Cerebellar cortex (tissue), 1 donor: ENCODE measurements around the gene INPP5K.

Experiments
- DNase-seq: peaks from one replicate; pipeline ENCODE4 v3.0.0-alpha.2; 2015; ENCODE audit warnings: low spot score

INPP5K gene

DNA sequence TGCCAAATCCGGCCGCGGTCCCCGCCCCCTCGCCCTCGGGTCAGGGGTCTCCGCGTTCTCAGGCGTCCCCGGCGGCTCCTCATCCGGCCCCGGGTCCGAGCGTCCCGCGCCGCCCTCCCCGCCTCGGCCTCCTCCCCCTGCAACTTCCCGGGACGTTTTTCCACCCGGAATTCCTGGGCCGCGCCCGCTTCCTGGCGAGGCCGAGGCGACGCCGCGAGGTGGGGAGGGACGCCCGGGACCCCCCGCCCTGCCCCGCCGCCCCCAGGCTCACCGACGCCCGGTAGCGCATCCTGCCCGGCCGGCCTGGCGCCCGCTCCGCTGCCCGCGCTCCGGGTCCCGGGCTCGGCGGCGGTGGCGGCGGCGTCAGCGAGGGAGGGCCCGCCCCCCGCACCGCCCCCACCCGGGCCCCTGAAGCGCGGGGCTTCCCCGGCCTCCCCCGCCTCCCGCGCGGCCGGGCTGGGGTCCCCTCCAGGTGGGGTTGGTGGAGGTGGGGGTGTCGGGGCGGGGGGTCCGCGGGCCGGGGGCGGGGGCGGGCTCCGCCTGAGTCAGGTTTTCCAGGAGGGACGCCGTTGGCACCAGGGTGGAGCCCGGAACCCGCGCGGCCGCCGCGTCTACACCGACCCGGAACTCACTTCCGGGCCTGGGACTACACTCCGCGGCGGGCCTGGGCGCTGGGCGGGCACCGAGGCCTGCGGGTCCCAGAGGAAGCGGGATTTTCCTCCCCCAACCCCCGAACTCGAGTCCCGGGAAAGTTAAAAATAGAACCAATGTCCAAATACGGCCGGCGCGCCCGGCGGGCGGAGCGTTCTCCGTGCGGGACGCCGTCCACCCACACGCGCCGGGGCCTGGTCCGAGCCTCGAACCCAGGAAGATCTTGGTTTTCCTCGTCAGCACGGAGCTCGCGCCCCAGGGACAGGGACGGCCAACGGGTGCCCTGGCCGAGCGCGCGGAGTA, 30.7 kb downstream of the INPP5K start:
- DNase-seq, result peak; percentile 22

DNA sequence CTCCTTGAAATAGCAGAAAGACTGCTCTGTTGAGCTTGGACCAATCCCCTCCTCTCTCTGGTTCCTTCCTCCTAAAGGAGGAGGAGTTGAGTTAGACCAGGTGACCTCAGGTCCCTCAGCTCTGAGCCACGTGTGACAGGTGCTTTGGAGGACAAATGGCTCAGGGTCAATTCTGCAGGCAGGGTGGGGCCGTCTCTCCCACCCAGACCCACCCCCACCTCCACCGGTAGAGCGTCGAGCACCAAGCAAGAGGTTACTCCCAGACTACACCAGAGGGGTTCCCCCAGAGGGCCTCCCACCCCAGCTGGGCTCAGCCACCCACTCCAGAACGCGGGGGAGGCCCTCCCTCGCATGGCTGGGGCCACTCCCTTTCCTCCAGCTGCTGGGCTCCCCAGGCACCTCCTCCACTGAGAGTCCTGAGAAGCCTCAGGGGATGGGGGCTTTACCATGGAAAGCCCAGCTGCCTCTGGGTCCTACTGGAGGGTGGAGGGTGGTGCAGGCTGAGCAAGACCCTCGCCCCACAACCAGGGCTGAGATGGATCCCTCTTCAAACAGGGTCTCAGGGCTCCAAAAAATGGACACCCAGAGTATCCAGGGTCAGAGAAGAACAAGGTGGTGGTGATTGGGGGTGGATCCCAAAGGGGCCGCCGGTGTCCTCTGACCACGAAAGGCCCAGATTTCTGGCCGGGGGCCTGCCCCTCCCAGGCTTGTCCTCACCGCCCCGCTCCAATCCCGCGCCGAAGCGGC, 31.6 kb downstream of the INPP5K start:
- DNase-seq, result peak; percentile 47

DNA sequence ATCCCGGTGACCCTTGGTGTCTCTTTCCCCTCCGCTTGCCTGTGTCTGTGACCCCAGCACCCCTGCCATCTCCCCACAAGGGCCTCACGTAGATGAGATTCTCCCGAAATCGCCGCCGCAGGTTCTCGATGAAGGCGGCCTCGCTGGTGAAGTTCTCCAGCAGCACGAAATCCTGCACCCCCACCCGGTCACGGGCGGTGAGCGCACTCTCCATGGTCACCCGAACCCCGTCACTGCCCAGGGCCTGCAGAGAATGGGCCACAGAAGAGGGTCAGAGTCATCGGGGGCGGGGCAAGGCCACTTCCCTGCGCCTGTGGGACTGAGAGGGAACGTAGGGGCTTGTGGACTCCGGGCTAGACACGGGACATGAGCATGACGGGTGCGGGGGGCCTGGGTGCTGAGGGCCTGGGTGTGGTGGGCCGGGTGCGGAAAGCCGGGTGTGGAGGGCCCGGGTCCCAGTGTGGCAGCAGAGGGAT, 32.3 kb downstream of the INPP5K start:
- DNase-seq, result no peak

DNA sequence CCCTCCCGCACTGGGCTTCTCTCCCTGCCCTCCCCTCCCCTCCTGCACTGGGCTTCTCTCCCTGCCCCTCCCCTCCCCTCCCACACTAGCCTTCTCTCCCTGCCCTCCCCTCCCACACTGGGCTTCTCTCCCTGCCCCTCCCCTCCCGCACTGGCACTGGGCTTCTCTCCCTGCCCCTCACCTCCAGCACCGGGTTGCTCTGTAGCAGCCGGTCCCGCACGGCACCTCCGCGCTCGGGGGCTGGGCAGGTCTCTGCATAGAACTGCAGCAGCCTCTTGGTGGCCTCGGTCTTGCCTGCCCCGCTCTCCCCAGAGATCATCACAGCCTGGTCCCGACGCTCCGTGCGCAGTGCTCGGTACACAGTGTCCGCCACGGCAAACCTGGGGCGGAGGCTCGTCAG, 33.7 kb downstream of the INPP5K start:
- no peak for DNase-seq

DNA sequence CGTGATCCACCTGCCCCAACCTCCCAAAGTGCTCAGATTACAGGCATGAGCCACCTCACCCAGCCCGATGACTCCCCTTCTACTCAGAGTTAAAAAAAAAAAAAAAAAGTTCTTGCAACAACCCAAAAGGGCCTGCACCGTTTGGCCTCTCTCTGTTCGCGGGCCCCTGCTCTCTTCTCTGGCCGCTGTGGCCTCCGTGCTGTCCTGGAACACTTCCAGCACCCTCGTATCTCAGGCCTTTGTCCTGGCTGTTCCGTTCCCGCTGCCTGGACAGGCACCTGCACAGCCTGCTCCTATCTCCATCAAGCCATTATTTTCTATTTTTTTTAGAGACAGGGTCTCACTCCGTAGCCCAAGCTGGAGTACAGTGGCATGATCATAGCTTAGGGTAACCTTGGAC, 34.7 kb downstream of the INPP5K start:
- no peak for DNase-seq

DNA sequence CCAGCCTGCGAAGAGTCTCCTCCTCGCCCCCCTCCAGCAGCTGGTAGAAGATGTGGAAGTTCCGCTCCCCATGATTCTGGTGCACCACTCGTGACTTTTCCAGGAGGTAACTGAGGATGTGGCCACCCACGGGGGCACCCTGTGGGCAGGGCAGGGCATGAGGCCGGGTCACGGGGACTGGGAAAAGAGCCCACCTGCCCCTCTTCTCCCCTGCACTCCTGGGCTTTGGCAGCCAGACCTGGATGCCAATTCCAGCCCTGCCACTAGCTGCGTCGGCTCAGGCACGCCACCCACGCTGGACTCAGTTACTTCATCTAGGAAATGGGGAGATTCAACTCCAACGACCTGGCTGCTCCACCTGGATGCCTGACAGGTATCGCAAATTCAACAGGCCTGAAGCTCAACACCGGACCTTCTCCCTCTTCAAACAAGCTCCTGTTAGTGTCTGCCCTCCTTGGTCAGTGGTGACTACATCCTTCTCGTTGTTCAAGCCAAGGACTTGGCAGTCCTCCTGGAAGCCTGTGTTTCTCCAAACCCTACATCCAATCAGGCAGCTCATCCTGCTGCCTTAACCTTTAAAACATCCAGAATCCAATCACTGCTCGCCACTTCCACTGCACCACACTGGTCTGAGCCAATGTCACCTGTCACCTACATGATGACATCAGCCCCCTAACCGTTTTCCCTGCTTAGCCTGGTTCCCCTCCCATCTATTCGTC, 35.5 kb downstream of the INPP5K start:
- DNase-seq, result no peak

DNA sequence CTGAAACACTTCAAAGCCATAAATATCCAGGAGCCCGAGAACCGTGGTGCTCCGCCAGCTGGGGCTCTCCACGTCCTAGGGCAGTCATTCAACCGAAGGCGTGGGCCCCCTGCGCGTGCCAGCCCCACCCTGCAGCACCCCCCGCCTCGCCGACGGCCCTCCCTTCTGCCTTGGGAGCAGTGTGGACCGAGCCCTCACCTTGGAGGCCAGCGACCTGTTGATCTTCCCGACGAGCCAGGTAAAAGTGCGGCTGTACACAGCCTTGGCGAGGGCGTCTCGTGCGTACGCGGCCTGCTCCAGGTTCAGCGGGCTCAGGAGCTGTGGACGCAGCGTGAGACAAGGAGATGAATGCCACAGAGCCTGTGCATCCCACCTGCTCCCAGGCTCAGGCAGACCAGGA, 38.0 kb downstream of the INPP5K start:
- no peak for DNase-seq

DNA sequence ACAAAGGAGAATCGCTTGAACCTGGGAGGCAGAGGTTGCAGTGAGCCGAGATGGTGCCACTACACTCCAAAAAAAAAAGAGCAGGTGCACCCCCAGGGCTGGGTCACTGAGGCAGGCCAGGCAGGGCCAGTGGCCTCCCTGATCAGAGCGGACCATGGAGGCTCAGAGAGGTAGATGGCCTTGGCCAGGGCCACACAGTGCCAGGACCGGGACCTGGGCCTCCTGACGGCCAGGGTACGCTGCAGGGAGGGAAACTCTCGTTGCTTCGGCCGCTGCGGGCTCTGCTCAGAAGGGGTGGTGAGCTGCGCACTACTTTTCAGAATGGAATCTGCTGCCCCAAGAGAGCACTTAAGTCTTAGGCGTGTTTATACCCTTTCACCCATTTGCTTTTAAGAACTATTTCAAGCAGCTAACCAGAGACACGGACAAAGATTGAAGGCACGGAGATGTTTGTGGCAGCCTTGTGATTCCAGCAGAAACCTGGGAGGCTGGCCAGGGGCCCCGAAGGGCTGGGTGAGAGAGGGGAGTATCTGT, 41.0 kb downstream of the INPP5K start:
- DNase-seq, result no peak

DNA sequence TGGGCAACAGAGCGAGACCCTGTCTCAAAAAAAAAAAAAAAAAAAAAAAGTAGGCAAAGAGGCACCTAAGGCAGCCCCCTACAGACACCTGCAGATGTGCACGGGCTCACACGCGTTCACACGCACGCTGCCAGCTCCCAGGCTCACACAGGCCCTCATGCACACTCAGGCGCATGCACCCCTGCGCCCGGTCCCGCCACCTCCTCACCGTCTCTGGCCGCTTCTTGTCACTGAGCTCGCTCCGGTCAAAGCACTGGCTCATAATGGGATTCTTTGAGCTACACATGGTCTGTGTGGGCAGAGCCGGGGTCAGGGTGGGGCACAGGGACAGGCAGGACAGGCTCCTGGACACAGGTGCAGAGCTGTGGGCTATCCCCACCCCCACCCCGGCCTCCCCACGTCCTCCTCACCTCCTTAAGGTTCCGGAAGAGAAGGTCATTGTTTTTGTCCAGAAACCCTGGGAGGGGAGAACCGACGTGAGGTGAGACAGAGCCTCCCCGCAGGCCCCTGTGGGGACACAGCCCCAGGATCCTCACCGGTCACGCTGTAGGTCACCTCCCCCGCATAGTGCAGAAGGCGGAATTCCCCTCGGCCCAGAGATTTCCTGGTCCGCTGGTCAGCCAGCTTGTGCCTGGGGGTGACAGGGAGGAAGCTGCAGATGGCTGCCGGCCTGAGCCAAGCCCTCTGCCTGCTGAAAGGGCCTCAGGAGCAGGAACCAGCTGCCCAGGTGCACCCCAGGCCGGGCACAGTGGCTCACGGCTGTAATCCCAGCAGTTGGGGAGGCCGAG, 41.8 kb downstream of the INPP5K start:
- no peak for DNase-seq

DNA sequence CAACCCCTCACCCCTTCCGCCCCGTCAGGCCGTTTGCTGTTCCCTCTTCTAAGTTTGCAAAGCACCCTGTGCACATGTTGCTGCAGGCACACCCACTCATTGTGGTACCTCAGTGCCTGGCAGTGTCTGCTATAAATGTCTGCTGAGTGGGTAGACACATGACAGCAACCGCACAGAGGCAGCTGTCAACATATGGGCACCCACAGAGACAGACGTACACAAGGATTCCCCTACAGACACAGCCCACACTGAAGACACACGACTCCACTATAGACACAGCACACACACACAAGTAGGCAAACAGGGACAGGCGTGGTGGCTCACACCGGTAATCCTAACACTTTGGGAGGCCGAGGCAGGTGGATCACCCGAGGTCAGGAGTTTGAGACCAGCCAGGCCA, 42.6 kb downstream of the INPP5K start:
- DNase-seq, result no peak

DNA sequence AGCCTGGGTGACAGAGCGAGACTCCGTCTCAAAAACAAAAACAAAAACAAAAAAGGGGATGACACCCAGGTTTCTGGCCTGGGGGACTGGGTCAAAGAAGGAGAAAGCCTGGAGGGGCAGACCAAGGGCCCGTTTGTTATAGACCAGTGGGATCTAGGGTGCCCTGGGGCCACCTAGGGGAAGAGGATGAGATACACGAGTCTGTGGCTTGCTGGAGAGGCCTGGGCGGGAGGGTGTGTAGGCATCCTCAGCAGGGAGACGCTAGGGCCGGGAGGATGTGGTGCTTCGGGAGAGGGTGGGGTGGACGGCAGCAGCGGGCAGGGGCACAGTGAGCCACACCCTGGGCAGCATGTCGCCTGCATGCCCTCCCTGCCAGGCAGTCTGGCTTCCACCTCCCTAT, 43.2 kb downstream of the INPP5K start:
- DNase-seq, result no peak

DNA sequence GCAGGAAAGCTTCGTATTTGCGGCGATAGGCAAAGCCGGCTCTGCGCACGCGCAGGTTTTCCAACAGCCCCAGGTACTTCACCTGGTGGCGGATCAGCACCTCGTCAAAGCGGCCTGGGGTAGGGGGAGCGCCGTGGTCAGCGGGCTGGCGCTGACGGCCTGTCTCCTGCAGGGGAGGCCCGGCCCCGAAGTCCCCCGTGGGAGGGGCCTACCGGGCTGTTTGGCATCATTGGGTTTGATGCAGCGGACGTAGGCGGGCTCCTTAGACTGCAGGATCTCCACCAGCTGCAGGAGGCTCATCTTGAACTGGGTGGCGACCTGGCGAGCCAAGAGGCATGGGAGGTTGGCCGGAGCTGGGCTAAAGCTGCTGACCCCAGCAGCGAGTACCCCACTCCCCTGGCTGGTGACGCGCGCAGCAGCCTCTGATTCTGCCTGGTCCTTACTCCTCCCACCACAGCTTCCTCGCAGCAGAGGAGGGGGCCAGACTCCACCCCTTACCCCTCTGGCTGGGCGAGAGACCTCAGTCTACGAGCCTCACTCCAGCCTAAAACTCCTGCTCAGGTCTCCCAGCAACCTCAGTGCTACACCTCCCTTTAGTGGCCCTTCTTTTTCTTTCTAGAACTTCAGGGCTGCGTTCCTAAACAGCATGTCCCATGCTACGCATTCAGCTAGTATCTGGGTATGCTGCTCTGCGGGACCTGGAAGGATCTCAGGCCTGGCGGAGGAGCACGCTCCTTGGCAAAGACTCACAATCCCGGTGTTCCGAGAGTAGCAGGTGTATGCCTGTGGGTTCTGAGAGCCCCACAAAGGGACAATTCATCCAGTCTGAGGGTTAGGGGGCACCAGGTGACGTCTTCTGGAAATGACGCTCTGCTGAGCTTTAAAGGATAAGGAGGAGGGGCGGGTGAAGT, 44.2 kb downstream of the INPP5K start:
- DNase-seq, result peak; percentile 52

DNA sequence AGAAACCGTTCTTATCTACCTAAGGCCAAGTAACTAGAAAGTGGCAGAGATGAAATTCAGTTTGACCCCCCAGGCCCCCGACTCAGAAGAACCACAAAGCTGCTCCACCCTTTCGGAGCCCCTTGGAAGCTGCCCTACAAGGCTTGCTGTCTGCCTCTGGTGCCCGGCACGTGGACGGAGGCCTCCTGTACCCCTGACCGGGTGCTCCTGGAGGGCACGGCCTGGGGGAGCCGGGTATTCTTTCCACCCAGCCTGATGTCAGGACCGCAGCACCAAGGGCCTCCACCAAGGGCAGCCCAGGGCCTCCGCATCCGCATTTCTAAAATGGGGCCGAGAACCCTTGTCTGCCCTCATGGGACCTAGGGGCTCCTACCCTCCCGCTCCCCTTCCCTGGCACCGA, 44.9 kb downstream of the INPP5K start:
- no peak for DNase-seq

DNA sequence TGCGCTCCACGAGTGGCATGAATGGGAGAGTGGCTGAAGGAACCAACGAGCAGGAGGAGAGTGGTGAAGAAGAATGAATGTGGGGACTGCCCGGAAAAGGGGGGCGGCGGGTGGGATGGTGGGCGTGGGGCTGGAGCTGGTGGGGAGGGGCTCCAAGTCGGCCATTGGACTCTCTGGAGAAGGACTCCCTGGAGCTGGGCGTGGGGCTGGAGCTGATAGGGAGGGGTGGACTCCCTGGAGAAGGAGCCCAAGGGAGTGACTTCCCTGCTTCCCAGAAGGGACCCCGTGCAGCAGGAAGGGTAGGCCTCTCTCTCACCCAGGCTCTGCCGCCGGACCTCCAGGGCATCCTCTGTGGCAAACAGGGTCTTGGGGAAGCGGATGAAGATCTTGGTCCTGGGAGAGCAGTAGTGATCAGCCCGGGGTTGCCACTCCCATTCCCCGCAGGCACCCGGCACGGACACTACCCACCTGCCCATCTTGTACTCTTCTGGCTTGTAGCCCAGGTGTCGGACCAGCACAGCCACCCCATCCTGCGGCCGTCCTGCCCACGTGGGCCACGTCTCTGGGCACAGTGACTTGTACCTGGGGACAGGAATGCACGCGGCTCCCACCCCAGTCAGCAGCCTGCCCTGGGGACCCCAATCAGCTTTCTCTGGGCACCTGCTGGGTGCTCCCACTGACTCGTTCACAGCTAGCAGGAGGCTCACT, 45.5 kb downstream of the INPP5K start:
- DNase-seq, result no peak

DNA sequence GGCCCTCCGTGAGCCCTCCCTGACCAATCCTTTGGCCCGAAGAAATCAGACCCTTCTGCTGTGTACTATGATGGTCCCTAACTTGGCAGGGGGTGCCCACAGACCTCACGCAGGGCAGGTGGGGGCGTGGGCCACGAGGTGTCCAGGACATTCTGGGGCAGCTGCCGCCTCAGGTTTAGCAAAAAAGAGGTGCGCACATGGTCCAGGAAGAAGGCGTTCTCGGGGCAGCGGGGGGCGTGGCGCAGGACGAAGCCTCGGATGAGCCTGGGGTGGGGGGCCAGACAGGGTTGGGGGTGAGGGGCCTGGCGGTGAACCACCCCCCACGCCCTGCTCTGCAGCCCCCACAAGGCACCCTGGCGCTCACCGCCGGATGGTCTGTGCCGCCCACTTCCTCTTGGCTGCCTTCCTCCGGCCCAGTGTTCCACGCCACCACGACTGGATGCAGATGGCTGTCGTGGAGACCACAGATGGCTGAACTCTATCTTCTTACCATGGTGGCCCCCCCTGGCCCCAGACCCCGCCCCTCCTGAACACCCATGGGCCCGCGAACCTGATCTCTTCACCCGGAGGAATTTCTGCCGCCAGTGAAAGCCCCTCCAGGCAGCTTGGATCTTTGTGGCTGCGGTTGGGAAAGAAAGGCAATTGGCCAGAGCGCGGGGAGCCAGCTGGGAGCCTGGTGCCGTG, 46.2 kb downstream of the INPP5K start:
- DNase-seq, result no peak

DNA sequence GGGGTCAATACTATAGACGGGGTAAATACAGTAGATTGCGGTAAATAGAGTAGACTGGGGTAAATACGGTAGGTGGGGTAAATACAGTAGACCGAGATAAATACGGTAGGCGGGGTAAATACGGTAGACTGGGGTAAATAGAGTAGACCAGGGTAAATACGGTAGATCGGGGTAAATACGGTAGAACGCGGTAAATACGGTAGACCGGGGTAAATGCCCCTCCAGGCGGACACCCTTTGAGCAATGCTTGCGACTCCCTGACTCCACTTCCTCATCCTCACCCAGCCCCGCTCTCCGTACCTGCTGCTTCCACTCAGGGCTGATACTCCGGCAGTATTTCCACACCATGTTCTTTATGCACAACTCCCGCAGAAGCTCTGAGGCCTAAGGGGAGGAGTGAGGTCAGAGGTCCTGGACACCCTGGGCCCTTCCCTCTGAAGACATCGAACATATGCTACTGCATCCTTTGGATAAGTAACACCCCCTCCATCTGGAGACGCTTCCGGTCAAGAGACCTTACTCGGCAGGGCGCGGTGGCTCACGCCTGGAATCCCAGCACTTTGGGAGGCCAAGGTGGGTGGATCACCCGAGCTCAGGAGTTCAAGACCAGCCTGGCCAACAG, 47.1 kb downstream of the INPP5K start:
- DNase-seq, result peak; percentile 54

DNA sequence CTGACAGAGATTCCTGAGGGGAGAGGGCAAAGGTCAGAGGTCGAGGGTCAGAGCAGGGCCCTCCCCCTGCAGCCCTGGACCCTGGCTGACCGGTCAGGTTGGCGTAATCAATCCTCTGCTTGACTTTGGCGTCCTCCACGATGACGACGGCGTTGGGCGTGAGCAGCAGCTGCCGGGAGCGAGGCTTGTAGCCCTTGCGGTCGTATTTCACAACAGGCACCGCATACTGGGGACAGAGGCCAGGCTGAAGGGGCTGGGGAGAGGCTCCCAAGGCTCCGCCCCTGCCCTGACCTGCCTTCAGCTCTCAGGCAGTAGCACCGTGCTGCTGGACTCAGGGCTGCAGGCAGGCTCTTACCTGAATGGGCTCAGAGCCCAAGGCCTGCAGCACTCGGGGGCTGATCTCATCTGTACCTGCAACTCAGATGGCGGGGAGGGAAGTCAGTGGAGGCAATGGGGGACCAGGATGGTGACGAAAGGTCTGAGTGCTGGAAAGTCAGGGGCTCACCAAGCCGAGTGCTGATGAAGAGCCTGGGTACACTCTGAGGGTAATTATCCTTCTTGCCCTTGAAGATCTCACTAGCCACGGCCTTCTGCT, 48.4 kb downstream of the INPP5K start:
- no peak for DNase-seq

DNA sequence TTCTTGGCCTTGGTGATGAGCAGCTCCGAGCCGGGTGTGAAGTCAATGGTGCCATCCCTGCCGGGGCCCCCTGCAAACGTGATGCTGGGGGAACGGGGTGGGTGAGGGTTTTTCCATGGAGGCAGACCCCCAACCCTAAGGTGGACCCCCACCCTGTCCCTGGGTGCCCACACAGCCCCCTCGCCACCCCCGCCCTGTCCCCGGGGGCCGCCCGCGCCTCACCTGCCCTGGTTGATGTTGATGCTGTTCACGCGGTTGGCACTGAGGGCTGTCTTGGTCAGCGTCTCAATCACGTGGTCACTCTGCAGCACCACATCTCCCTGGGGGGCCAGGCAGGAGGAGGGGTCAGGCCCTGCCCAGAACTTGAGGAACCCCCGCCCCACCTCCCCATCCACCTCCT, 49.2 kb downstream of the INPP5K start:
- no peak for DNase-seq
